T follicular helper cell (primary cell): Measurements from ENCODE around the gene CDHR5.
"Not testable (repeated sequence)": the region's sequence is repeated elsewhere in the genome, so short reads cannot be mapped to it uniquely, and the experiment has no call there.

Experiments
- DNase-seq: peaks from one replicate; pipeline ENCODE4 v3.0.0-alpha.2; 2020; ENCODE audit warnings: low read depth
- total RNA-seq, 2 experiments: gene quantifications; one replicate each; lab custom pipeline; 2026; lab: John Stamatoyannopoulos, UW

CDHR5 gene, protein sequence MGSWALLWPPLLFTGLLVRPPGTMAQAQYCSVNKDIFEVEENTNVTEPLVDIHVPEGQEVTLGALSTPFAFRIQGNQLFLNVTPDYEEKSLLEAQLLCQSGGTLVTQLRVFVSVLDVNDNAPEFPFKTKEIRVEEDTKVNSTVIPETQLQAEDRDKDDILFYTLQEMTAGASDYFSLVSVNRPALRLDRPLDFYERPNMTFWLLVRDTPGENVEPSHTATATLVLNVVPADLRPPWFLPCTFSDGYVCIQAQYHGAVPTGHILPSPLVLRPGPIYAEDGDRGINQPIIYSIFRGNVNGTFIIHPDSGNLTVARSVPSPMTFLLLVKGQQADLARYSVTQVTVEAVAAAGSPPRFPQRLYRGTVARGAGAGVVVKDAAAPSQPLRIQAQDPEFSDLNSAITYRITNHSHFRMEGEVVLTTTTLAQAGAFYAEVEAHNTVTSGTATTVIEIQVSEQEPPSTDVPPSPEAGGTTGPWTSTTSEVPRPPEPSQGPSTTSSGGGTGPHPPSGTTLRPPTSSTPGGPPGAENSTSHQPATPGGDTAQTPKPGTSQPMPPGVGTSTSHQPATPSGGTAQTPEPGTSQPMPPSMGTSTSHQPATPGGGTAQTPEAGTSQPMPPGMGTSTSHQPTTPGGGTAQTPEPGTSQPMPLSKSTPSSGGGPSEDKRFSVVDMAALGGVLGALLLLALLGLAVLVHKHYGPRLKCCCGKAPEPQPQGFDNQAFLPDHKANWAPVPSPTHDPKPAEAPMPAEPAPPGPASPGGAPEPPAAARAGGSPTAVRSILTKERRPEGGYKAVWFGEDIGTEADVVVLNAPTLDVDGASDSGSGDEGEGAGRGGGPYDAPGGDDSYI
- 0 reads per million in 2 experiments for total RNA-seq

DNA sequence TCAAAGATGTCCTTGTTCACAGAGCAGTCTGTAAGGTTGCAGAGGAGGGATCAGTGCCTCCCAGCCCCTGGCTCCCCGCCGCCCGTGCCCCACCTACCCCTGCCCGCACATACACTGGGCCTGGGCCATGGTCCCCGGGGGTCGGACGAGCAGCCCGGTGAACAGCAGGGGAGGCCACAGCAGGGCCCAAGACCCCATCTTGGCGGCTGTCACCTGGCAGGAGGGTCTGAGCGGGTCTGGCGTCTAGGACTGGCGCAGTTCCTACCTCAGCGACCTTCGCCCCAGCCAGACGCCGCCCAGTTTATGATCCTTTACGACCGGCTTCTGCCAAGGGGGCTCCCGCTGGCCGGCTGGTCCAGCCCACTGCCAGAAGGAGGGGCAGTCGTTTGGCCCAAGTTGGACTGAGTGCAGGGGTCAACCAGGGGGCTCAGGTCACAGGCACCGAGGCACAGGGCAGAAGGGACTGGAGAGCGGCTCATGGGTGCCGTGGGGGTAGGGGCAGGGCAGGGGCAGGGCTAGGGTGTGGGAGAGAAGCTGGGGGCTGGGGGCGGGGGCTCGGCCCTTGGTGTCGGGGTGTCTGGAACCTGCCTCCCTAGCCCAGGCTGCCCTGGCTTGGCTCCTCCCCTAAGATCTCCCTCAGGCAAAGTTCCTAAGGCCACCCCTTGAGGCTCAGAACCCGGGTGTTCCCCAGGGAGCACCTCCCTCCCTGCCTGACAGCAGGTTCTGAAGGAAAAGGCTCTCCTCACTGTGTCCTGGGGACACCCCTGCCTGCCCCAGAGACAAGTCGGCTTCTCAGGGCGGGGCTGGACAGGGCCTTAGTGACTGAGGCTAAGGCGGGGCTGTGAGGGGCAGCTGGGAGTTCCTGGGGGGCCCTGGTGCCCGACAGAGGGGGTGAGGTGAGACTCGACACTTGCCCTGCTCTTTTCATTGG, at the start of gene CDHR5:
Gene CDHR5 (minus strand): TSS at position 251 of the 931 bp plus-strand sequence. CDS start 53 bp downstream, at position 198.
- DNase-seq, result no peak

DNA sequence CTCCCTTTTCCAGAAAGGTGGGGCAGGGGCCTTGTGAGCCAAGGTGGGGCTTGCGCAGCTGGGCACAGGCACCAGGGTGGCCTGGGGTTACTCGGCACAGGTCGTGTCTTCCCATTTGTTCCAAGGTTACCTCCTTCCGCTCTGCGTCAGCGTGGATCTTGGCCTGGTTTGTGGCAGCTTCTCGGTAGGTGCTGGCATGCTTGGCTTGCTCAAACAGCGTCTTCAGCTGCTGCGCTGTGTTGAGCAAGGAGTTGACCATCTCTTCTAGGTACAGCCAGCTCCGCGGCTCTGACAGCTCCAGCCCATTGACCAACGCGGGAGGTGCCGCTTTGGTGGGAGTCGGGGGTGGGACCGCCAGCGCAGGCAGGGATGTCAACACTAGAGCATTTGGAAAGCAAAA, 49.7 kb upstream of the CDHR5 start:
- no peak for DNase-seq

- no peak for DNase-seq
Observed at GRCh38 chr11:673866-674265, 49.1 kb upstream of the CDHR5 start.

DNA sequence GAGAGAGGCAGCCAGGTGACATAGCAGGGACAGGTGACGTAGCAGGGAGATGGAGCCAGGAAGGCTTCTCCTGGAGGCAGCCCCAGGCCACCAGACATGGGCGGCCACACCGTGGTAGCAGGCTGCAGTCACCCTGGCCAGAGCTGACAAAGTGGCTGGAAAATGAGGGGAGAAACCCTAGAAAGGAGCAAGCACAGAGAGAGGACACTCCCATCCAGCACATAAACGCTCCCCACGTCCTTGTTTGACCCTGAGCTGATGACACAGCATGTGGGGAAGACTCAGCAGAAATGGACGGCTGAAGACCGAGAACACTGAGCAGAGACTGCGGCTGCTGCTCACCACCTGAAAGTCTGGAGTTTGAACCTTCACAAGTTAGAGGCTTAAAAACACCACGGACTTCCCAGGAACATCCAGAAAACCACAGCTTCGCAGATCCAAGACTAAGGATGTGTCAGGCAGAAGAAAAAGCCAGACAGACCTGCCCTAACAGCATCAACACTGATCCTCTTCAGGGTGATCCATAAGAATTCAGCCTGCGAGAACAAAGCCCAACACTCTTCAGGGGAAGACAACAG, 41.0 kb upstream of the CDHR5 start:
- DNase-seq, result no peak

DNA sequence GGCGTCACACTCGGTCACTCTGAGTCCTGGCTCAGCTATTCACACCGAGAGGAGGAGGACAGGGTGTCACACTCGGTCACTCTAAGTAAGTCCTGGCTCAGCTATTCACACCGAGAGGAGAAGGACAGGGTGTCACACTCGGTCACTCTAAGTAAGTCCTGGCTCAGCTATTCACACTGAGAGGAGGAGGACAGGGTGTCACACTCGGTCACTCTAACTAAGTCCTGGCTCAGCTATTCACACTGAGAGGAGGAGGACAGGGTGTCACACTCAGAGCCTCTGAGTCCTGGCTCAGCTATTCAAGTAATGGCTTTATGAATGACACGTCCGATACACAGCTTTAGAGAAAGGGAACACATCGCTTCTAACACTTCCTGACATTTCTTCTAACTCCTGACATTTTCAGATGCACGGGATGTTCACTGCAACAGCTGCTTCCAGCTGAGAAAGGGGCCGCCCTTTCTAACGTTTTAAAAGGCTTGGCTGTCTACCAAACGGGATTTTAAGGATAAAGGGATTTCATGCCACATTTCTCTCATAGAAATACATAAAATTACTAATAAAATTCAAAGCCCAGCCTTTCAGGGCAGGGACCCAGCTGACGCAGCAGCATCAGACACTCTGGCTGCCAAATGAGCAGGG, 40.4 kb upstream of the CDHR5 start:
- DNase-seq, result no peak

GRCh38 chr11:662689-663274, 38.0 kb upstream of the CDHR5 start:
- DNase-seq, result no peak

GRCh38 chr11:660681-661444, 36.1 kb upstream of the CDHR5 start:
- DNase-seq, result no peak

GRCh38 chr11:660281-660680, 35.5 kb upstream of the CDHR5 start:
- DNase-seq, result no peak

DNA sequence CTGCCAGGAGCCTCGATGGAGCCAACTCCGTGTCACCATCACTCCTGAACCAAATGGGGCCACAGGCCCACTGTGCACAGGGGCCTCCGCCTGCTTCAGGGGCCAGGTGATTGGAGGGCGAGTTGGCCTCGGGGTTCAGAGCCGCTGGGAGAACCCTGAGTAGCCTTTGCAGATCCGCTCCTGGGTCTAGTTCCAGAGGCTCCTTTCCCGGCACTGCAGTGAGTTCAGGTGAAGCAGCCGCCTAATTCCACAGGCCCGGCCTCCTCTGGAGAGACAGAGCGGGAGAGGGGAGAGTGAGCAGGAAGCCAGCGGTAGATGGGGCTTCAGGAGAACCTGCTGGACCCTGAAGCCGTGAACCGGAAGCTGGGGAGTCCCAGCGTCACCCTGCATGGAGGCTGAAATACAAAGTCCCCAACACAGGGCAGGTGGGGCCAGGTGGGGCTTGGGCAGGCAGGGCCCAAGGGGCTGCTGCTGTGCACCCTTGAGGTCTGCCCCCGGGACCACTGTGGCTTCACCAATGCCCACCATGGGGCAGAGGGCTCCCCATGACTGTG, 34.9 kb upstream of the CDHR5 start:
- no peak for DNase-seq

DNA sequence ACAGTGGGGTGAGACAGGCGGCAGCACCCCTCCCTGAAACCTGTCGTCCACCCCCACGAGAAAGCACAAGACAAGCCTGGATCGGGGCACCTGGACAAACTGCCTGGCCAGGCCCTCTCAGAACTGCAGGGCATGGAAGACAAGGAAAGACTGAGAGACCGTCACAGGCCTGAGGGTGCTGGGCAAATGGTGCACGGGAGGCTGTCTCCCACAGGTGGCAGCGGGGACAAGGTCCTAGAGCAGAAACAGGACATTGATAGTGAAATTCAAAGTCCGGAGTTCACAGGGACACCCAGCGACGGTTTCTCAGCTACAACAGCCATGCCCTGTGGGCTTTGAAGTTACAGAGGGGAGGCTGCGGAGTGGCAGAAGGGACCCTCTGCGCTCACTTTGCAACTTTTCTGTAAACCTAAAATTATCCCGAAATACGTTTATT, 33.0 kb upstream of the CDHR5 start:
- no peak for DNase-seq

- DNase-seq, result no peak
Observed at GRCh38 chr11:656866-657265, 32.1 kb upstream of the CDHR5 start.

DNA sequence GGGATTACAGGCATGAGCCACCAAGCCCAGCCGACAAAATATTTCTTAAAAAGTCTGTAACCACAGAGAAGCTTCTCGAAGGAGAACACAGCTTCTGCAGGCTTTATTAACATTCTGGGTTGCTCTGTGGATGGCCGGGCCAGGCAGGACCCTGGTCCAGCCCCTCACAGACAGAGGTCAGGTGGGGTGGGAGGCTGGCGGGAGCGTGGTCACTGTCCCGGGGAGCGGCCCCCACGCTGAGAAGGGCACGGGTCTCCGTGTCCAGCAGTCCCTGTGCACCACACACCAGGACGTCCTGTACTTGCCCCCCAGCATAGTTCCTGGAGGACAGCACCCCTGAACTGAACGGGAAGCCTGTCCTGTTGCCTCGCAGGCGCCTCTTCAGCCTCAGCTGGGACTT, 31.7 kb upstream of the CDHR5 start:
- DNase-seq, result no peak

- no peak for DNase-seq
Observed at GRCh38 chr11:655036-655726, 30.4 kb upstream of the CDHR5 start.

- not testable (repeated sequence) for DNase-seq
Observed at GRCh38 chr11:654444-654843, 29.7 kb upstream of the CDHR5 start.

GRCh38 chr11:653837-654236, 29.1 kb upstream of the CDHR5 start:
- DNase-seq, result no peak

- DNase-seq, result not testable (repeated sequence)
Observed at GRCh38 chr11:653136-653535, 28.4 kb upstream of the CDHR5 start.

- DNase-seq, result no peak
Observed at GRCh38 chr11:650482-650881, 25.7 kb upstream of the CDHR5 start.

GRCh38 chr11:647672-648158, 23.0 kb upstream of the CDHR5 start:
- DNase-seq, result not testable (repeated sequence)

- DNase-seq, result no peak
Observed at GRCh38 chr11:646214-646613, 21.5 kb upstream of the CDHR5 start.
